GM12878 (cell line): ENCODE results near the gene CENPP. TPM values are rescaled to one million over a fixed set of nuclear protein-coding genes. Genes with fewer than 3 reads are reported as not detected.

Source experiments
- ATAC-seq: fragments of 200-7000 bp; cut with Tn5 transposase; 3 replicates; pipeline ENCODE4 v1.9.1; 2020; ENCODE audit warnings: mild to moderate bottlenecking, moderate library complexity
- BruUV-seq: library from RNA; stranded (reverse); fragments of 400-500 nt; replicated peaks from 2 replicates; lab custom pipeline; 2021; lab: Mats Ljungman, UMichigan
- CTCF ChIA-PET: fragments of 300-600 bp; sonication (Branson Sonifier 250); formaldehyde crosslinking; extraction: SDS; loops from one replicate; lab custom pipeline; 2021; ENCODE audit warnings: inconsistent platforms; lab: Yijun Ruan, JAX
- POLR2A ChIA-PET: fragments of 350-600 bp; formaldehyde crosslinking; extraction: SDS; loops from one replicate; lab custom pipeline; 2021; ENCODE audit warnings: inconsistent platforms; lab: Charles Lee
- RAD21 ChIA-PET: fragments of 300-600 bp; sonication (Branson Sonifier 250); formaldehyde crosslinking; loops from one replicate; lab custom pipeline; 2023; ENCODE audit warnings: antibody characterized with exemption; ENCODE audit not compliant: unreplicated experiment; lab: Charles Lee
- SMC1A ChIA-PET: fragments of 300-600 bp; sonication (Branson Sonifier 250); formaldehyde crosslinking; loops from one replicate; lab custom pipeline; 2023; ENCODE audit not compliant: unreplicated experiment, uncharacterized antibody; lab: Charles Lee
- DNase-seq: peaks from one replicate; pipeline ENCODE4 v3.0.0-alpha.2; 2011; ENCODE audit warnings: low read depth, low spot score
- FAIRE-seq: peaks from 3 replicates; lab custom pipeline; 2011; peaks lifted over from hg19 to GRCh38; lab: Jason Lieb, UNC
- H2AFZ ChIP-seq: 2 replicates; pipeline ENCODE4 v1.6.0; 2011; ENCODE audit warnings: low read depth, low read length, control low read depth; ENCODE audit not compliant: control insufficient read depth
- H3K27ac ChIP-seq: 2 replicates; pipeline ENCODE4 v1.5.1; 2011; ENCODE audit warnings: control low read depth; ENCODE audit not compliant: control insufficient read depth, insufficient read depth
- H3K27me3 ChIP-seq, 2 experiments: replicated peaks in 1 of 2; 2 replicates each; pipeline versions ENCODE4 v1.6.0 to v1.6.1; 2011; ENCODE audit warnings: low read length in 1 of 2; ENCODE audit not compliant: control insufficient read depth in 2 of 2, insufficient read depth in 2 of 2
- H3K36me3 ChIP-seq, 2 experiments: 2 replicates each; pipeline ENCODE4 v1.5.1; 2011; ENCODE audit warnings: low read length in 1 of 2; ENCODE audit not compliant: control insufficient read depth in 2 of 2, insufficient read depth in 2 of 2
- H3K4me1 ChIP-seq: 2 replicates; pipeline ENCODE4 v1.6.1; 2011; ENCODE audit warnings: mild to moderate bottlenecking, low read length, moderate library complexity, mixed read lengths; ENCODE audit not compliant: control insufficient read depth, insufficient read depth
- H3K4me2 ChIP-seq: 2 replicates; pipeline ENCODE4 v1.6.0; 2011; ENCODE audit warnings: control low read depth; ENCODE audit not compliant: control insufficient read depth, insufficient read depth
- H3K4me3 ChIP-seq: fragments of 200-600 bp; sonication (generic); 2 replicates; pipeline ENCODE4 v1.5.1; 2016
- H3K79me2 ChIP-seq: 2 replicates; pipeline ENCODE4 v1.6.0; 2011; ENCODE audit warnings: low read length; ENCODE audit not compliant: control insufficient read depth, insufficient read depth
- H3K9ac ChIP-seq: 2 replicates; pipeline ENCODE4 v1.8.0; 2011; ENCODE audit warnings: low read length, control low read depth, mixed read lengths; ENCODE audit not compliant: control insufficient read depth, insufficient read depth
- H3K9me3 ChIP-seq: replicated peaks from 3 replicates; pipeline ENCODE4 v1.5.1; 2011; ENCODE audit warnings: mild to moderate bottlenecking, low read length; ENCODE audit not compliant: control insufficient read depth, insufficient read depth
- H4K20me1 ChIP-seq: 2 replicates; pipeline ENCODE4 v1.6.0; 2011; ENCODE audit not compliant: control insufficient read depth, insufficient read depth
- ATF2 ChIP-seq: IDR thresholded peaks from 2 replicates; pipeline ENCODE4 v1.6.1; 2012; ENCODE audit warnings: low read length, inconsistent platforms
- BCLAF1 ChIP-seq: fragments of 450-650 bp; IDR thresholded peaks from 2 replicates; pipeline ENCODE4 v1.6.1; 2017; ENCODE audit warnings: antibody characterized with exemption, mild to moderate bottlenecking, moderate library complexity
- CBX3 ChIP-seq: fragments of 200-600 bp; sonication (generic); IDR thresholded peaks from 2 replicates; pipeline ENCODE4 v1.6.1; 2016; ENCODE audit warnings: low read depth, borderline replicate concordance
- CEBPZ ChIP-seq: fragments of 150-350 bp; IDR thresholded peaks from 2 replicates; pipeline ENCODE4 v1.6.1; 2016; ENCODE audit warnings: low read depth, low read length
- CHD4 ChIP-seq: fragments of 200-600 bp; sonication (generic); IDR thresholded peaks from 2 replicates; pipeline ENCODE4 v1.6.1; 2016; ENCODE audit warnings: mild to moderate bottlenecking
- FOXK2 ChIP-seq: fragments of 450-650 bp; IDR thresholded peaks from 2 replicates; pipeline ENCODE4 v1.6.1; 2017; ENCODE audit warnings: mild to moderate bottlenecking, moderate library complexity
- GABPA ChIP-seq: IDR thresholded peaks from 2 replicates; pipeline ENCODE4 v1.6.1; 2014; ENCODE audit warnings: antibody characterized with exemption, low read depth, mild to moderate bottlenecking, inconsistent platforms
- GATAD2B ChIP-seq: fragments of 450-650 bp; conservative IDR thresholded peaks from 2 replicates; pipeline ENCODE4 v1.6.1; 2017; ENCODE audit warnings: low read depth, mild to moderate bottlenecking, moderate library complexity
- HDAC6 ChIP-seq: fragments of 200-600 bp; sonication (generic); IDR thresholded peaks from one replicate; pipeline ENCODE4 v1.8.0; 2017; ENCODE audit warnings: antibody characterized with exemption; ENCODE audit not compliant: unreplicated experiment
- HDGF ChIP-seq: fragments of 450-650 bp; IDR thresholded peaks from 2 replicates; pipeline ENCODE4 v1.6.1; 2016; ENCODE audit warnings: antibody characterized with exemption
- IKZF2 ChIP-seq, 2 experiments: fragments of 450-650 bp; IDR thresholded peaks; 2 replicates each; pipeline ENCODE4 v1.6.1; 2017; ENCODE audit warnings: mild to moderate bottlenecking in 2 of 2, moderate library complexity in 2 of 2
- PAX8 ChIP-seq: fragments of 450-650 bp; IDR thresholded peaks from 2 replicates; pipeline ENCODE4 v1.6.1; 2017; ENCODE audit warnings: mild to moderate bottlenecking, moderate library complexity
- POLR2AphosphoS5 ChIP-seq: IDR thresholded peaks from 2 replicates; pipeline ENCODE4 v1.6.1; 2011; ENCODE audit warnings: mild to moderate bottlenecking, low read length, inconsistent platforms
- RB1 ChIP-seq: fragments of 450-650 bp; formaldehyde crosslinking; IDR thresholded peaks from 2 replicates; pipeline ENCODE4 v1.6.1; 2017; ENCODE audit warnings: mild to moderate bottlenecking, borderline replicate concordance
- SMARCA5 ChIP-seq: fragments of 450-650 bp; IDR thresholded peaks from 2 replicates; pipeline ENCODE4 v1.6.1; 2017; ENCODE audit warnings: mild to moderate bottlenecking
- SMC3 ChIP-seq: IDR thresholded peaks from 2 replicates; pipeline ENCODE4 v1.6.1; 2011; ENCODE audit warnings: low read length, improper control_type of control experiment, borderline replicate concordance
- SP1 ChIP-seq: IDR thresholded peaks from one replicate; pipeline ENCODE4 v1.6.1; 2011; ENCODE audit warnings: low read depth, low read length
- SUZ12 ChIP-seq: fragments of 200-600 bp; sonication (generic); IDR thresholded peaks from one replicate; pipeline ENCODE4 v1.6.1; 2018; ENCODE audit warnings: antibody characterized with exemption, mild to moderate bottlenecking; ENCODE audit not compliant: unreplicated experiment
- ZNF622 ChIP-seq: fragments of 450-650 bp; IDR thresholded peaks from 2 replicates; pipeline ENCODE4 v1.6.1; 2017; ENCODE audit warnings: mild to moderate bottlenecking, inconsistent platforms
- WGBS: methylation state at CpG from one replicate; pipeline ENCODE4 v1.1.6; 2016; ENCODE audit warnings: low lambda C conversion rate; ENCODE audit not compliant: insufficient replicate concordance, insufficient coverage; ENCODE audit errors: missing lambda C conversion rate; 5-methylcytosine and 5-hydroxymethylcytosine counted together
- in situ Hi-C: fragments of 300-500 bp; cut with MboI; formaldehyde crosslinking; loops from 9 replicates; pipeline ENCODE4 v1.14.3; 2018; ENCODE audit warnings: mixed read lengths
- intact Hi-C: fragments of 100-400 bp; cut with micrococcal nuclease; formaldehyde crosslinking; loops from one replicate; pipeline ENCODE4 v1.14.2; 2022; ENCODE audit not compliant: unreplicated experiment
- polyA plus RNA-seq, 11 experiments: library from polyadenylated mRNA; depleted of rRNA in 4 of 11; unstranded in 6 of 11; stranded (reverse) in 5 of 11; fragments of >200 nt; fragmentation: Nextera tagmentation in 4 of 11; fragmentation: Illumina TruSeq in 1 of 11; extraction: Ambion mirVana in 4 of 11; extraction: Trizol in 1 of 11; gene quantifications; 1 replicate in 1 of 11; 2 replicates in 10 of 11; pipeline versions ENCODE4 v1.2.1 to v1.2.3, GENCODE V29; 2011 to 2016; ENCODE audit warnings: inconsistent platforms in 2 of 11, missing spikeins in 2 of 11, low read depth in 1 of 11
- total RNA-seq, 4 experiments: library from RNA; depleted of rRNA in 3 of 4; stranded (reverse); fragments of >200 nt in 3 of 4; fragmentation: Illumina TruSeq in 1 of 4; extraction: Trizol in 1 of 4; gene quantifications; 2 replicates each; pipeline versions ENCODE4 v1.2.1 to v1.2.3, GENCODE V29; 2013 to 2021

Gene CENPP
- total and polyA plus RNA-seq, 10 of the 15 experiments (the other 5 are each of a cell fraction or from before 2014, with no cell fraction given) = 9.4 to 31.4 (median 19.8) TPM

GRCh38 chr9:92527291-92527828 lies 201.6 kb downstream of the CENPP start:
- in situ Hi-C loops (no loop called here), intact Hi-C loops (no loop called here)
- no peak overlapping the region for H3K9ac ChIP-seq
- SMC1A ChIA-PET = interaction anchor here (1.3 kb wide), 1 partner anchor 84 kb away, joined by 3 read pairs; no protein-coding TSS in a partner anchor
- WGBS = 28% methylated on average over 2 of the region's 2 CpGs
- no peaks in the 10 kb centered on the region for H3K36me3 ChIP-seq
- BruUV-seq = no TSS peak
- no peaks in the 10 kb centered on the region for H3K79me2 ChIP-seq
- H3K4me2 ChIP-seq = no peak overlapping the region
- no peaks in the 10 kb centered on the region for H3K4me1 ChIP-seq
- POLR2A ChIA-PET = interaction anchor here (1.2 kb wide), 1 partner anchor 118 kb away, joined by 3 read pairs; no protein-coding TSS in a partner anchor
- no peaks in the 10 kb centered on the region for H3K27me3 ChIP-seq
- RAD21 ChIA-PET = no interaction called here
- DNase-seq (no peak), ATAC-seq (no peak), FAIRE-seq (no peak)
- CTCF ChIA-PET = no interaction called here
- H3K4me3 ChIP-seq = no peak overlapping the region
- no peak overlapping the region for H2AFZ ChIP-seq
- H4K20me1 ChIP-seq = no peaks in the 10 kb centered on the region
- H3K27ac ChIP-seq = no peak overlapping the region
- no peaks in the 10 kb centered on the region for H3K9me3 ChIP-seq
- no peak for TF ChIP-seq POLR2AphosphoS5
- no peak for TF ChIP-seq CEBPZ
- no peak for TF ChIP-seq PAX8
- TF ChIP-seq GABPA = no peak
- TF ChIP-seq SMC3 = no peak
- no peak for TF ChIP-seq ZNF622
- no peak for TF ChIP-seq HDGF
- no peak for TF ChIP-seq IKZF2 (IDR thresholded peaks at IDR 0.05)
- TF ChIP-seq CBX3 = no peak
- TF ChIP-seq SMARCA5 = no peak
- TF ChIP-seq SUZ12 = no peak
- no peak for TF ChIP-seq HDAC6
- no peak for TF ChIP-seq RB1
- no peak for TF ChIP-seq ATF2
- TF ChIP-seq CHD4 = no peak
- no peak for TF ChIP-seq GATAD2B
- TF ChIP-seq BCLAF1 = no peak
- TF ChIP-seq SP1 = no peak
- TF ChIP-seq FOXK2 = no peak
